T-helper 9 cell (primary cell): ENCODE results near the gene CASR.

Experiments used
- DNase-seq: peaks from one replicate; pipeline ENCODE4 v3.0.0-alpha.2; 2020

CASR gene

GRCh38 chr3:122258757-122259371, 75.4 kb downstream of the CASR start:
- peak; percentile 11 for DNase-seq

- no peak for DNase-seq
Measured at GRCh38 chr3:122260206-122260605, 76.7 kb downstream of the CASR start.

DNA sequence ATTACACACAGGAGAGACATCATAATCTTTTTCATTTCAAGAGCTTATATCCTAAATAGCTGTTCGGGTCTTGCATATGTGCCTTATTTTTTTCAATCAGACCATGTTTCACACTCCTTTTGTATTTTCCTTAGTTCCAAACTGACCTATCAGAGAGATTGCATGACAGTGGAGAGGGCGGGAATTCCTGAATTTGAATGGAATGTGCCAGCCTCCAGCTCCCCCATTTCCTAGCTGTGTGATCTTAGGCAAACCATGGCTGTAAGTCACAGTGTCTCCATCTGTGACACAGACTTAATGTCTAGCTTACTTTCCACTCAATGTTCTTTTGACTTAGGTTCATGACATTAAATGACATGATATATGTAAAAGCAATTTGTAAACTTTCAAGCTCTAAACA, 79.6 kb downstream of the CASR start:
- no peak for DNase-seq

GRCh38 chr3:122263974-122264588, 80.6 kb downstream of the CASR start:
- no peak for DNase-seq

DNA sequence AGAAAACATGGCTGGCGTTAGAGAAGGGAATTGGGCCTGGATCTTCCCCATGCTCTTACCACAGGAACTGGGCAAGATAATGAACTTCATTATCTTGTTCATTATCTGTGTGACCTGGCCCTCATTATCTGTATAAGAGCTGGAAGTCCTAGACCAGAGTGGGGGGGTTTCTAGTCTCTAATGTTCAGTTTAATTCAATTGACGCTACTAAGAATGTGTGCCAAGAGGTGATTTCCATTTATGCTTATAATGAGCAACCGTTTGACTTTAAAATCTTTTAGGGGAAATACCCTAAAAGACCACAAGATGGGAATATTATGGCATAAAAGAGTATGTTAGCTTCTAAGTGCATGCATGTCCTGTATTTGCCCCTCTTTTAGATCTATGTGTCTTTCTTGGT, 82.5 kb downstream of the CASR start:
- DNase-seq = no peak

DNA sequence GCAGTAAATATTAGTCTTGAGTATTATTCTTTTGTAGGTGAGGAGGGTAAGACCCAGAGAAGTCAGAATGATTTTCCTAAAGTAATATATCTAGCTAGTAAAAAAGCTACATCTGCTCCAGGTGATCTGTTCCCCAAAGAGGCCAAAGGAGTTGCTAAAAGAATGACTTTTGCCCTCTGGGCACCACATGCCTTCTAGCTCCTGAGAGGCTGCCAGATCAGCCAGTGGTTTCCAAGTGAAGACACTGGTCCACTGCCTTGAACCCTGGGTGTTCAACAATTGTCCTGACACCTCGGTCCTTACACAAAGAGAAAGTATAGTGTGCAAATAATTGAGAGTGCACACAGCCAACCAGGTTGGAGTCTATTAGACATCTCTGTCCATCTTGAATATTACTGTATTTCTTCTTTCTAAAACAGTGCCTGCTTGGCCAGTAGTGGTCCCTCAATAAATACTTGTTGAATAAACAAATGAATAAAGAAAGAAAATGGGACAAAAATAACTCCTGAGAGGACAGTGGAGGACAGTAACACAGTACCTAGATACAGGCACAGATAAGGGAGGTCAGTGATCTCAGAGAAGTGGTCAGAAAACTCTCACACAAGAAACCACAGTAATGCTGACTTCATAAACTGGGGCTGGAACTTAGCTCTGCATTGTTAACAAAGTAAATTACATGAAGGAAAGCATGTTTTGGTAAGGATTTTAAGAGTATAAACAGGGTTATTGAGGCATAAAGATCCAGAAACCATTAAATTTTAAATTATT, 85.0 kb downstream of the CASR start:
- DNase-seq = no peak

- no peak for DNase-seq
Measured at GRCh38 chr3:122269045-122269444, 85.6 kb downstream of the CASR start.

GRCh38 chr3:122271246-122271898, 87.9 kb downstream of the CASR start:
- DNase-seq = no peak

GRCh38 chr3:122272879-122273278, 89.4 kb downstream of the CASR start:
- DNase-seq = no peak

DNA sequence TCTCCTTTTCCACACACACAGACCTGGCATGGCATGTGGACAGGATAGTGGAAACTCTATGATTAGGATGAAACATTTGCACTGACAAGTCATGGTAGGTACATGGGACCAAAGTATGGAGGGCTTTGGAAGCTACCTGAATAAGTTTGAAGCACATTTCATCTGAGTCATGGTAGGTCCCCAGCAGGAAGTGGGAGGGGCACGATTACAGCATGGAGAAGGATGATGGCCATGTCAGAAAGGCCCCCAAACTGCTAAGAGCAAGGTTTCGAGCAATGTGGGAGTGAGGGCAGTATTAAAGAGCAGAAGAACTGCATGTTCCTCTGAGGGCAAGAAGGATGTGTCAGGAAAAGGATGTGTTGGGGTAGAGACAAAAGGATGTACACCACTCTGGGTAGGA, 90.0 kb downstream of the CASR start:
- no peak for DNase-seq

DNA sequence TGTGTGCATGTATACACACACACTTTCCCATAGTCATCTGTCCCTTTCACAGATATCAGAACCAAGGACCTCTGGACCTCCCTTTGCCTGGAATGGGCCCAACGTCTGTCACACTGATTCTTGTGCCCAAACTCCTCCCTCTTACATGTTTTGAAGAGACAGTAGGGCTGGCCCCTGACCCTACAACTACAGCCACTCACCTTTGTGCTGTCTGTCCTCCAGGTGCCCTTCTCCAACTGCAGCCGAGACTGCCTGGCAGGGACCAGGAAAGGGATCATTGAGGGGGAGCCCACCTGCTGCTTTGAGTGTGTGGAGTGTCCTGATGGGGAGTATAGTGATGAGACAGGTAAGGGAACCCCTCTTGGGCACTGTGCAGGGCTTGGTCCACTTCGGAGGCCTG, 98.4 kb downstream of the CASR start:
- DNase-seq = no peak

DNA sequence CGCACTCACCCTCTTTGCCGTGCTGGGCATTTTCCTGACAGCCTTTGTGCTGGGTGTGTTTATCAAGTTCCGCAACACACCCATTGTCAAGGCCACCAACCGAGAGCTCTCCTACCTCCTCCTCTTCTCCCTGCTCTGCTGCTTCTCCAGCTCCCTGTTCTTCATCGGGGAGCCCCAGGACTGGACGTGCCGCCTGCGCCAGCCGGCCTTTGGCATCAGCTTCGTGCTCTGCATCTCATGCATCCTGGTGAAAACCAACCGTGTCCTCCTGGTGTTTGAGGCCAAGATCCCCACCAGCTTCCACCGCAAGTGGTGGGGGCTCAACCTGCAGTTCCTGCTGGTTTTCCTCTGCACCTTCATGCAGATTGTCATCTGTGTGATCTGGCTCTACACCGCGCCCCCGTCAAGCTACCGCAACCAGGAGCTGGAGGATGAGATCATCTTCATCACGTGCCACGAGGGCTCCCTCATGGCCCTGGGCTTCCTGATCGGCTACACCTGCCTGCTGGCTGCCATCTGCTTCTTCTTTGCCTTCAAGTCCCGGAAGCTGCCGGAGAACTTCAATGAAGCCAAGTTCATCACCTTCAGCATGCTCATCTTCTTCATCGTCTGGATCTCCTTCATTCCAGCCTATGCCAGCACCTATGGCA, 100.5 kb downstream of the CASR start:
- DNase-seq = no peak

DNA sequence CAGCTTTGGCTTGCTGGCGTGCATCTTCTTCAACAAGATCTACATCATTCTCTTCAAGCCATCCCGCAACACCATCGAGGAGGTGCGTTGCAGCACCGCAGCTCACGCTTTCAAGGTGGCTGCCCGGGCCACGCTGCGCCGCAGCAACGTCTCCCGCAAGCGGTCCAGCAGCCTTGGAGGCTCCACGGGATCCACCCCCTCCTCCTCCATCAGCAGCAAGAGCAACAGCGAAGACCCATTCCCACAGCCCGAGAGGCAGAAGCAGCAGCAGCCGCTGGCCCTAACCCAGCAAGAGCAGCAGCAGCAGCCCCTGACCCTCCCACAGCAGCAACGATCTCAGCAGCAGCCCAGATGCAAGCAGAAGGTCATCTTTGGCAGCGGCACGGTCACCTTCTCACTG, 101.0 kb downstream of the CASR start:
- DNase-seq = no peak

DNA sequence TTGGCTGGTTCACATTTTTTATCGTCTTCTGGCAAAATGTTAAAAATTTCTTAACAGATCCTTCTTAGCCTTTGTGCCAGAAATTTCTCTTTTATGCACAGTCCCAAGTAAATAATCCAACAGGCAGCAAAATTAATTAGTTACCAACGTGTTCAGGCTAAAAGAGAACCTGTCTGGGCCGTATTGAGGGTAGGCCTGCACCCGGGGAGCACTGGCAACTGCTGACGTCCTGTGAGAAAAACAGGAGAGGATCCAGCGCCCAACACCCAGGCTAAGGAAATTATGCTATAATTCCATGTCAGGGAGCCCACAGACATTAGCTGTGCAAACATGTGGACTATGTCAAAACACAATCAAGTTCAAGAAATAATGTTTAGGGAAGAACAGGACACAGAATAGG, 110.9 kb downstream of the CASR start:
- DNase-seq = no peak

- DNase-seq = no peak
Measured at GRCh38 chr3:122295266-122296062, 112.0 kb downstream of the CASR start.

DNA sequence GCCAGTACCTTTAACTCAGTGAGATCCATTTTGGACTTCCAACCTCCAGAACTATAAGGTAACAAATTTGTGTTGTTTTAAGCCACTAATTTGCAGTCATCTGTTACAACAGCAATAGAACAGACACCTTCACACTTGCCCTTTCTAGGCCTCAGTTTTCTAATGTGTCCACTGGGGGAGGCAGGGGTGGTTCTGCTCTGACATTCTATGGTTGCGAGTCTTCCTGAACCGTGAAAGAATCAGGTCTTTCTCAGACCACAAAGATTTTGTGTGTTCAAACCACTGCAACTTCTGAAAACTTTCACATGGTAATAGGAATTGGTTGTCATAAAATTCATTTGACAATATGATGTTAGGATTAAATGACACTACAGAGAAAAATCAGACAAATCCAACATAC, 114.8 kb downstream of the CASR start:
- DNase-seq = no peak

GRCh38 chr3:122299215-122299614, 115.7 kb downstream of the CASR start:
- DNase-seq = no peak

GRCh38 chr3:122299872-122300460, 116.5 kb downstream of the CASR start:
- DNase-seq = peak; percentile 9

DNA sequence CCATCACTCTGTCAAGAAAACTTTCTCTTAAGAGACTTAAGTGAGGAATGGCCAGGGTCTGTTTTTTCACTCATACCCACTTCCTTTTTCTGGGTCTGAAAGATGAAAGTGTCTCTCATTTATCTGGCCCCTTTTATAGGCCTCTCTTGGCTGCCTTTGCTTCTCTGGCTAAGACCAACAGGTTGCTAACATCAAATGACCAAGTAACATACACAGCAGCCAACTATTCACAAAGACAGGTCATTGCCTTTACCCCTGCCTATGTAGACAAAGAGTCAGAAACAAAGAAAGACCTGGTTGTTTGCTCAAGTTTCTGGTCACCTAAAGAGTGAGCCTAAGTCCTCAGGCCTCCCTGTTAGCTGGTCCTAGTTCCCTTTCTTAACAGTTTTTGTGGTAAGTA, 117.6 kb downstream of the CASR start:
- DNase-seq = no peak

DNA sequence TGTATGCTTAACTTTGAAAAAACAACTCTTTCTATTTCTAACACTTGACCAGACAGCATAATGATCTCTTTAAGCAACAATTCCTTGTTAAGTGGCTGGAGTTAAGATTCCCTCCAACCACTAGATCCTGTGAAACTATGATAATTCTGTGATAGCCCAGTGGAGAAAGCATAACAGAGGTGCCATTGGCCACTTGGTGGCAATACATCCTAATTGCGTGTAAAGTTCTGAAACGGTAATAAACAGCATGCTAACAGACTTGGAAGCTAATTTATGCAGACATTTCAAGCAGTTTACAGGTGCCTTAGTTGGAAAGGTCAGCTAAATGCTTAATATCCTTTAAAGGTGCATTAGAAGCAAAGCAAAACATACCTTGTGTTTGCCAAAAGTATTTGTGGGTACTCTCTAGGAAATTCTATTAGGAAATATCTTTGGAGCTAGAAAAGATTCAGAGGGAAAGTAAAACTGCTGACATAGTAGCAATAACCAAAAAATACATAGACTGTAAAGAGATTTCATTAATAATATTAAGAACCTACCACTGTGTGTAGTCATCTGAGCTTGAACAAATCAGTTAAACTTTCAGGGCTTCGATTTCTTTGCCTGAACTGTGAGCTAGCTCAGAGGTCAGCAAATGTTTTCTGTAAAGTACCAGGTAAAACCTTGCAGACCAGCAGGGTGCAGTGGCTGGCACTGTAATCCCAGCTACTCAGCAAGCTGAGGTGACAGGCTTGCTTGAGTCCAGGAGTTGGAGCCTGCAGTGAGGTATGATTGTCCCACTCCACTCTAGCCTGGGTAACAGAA, 122.6 kb downstream of the CASR start:
- DNase-seq = no peak

DNA sequence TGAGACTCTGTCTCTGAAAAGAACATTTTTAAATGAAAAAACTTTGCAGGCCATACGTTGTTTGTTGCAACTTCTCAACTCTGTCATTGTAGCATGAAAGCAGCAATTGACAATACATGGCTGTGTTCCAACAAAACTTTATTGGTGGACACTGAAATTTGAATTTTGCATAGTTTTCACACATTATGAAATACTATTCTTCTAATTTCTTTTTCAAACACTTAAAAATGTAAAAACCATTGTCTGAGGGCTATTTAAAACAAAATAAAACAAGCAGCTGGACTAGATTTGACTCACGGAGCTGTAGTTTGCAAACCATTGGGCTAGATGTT, 123.1 kb downstream of the CASR start:
- no peak for DNase-seq
